Gastroesophageal sphincter (tissue), 4 donors: ENCODE results near the gene AHRR. TPM values are rescaled to one million over a fixed set of nuclear protein-coding genes. Genes with fewer than 3 reads are reported as not detected.
"Not testable (repeated sequence)": the region's sequence is repeated elsewhere in the genome, so short reads cannot be mapped to it uniquely, and the experiment has no call there.

Source experiments
- ATAC-seq: fragments of 150-250 bp; one replicate; pipeline ENCODE4 v1.9.1; 2016; ENCODE audit warnings: mild to moderate bottlenecking, moderate library complexity
- H3K27ac ChIP-seq, 4 donors: fragments of 200-600 bp; sonication (generic) in 3 of 4; 1 replicate in 3 of 4; 2 replicates in 1 of 4; pipeline ENCODE4 v1.5.1; 2016 to 2019
- H3K27me3 ChIP-seq: fragments of 200-600 bp; sonication (generic); one replicate; pipeline ENCODE4 v1.5.1; 2019
- H3K36me3 ChIP-seq, 2 donors: fragments of 200-600 bp; sonication (generic); one replicate each; pipeline ENCODE4 v1.5.1; 2019; ENCODE audit warnings: control low read depth in 1 of 2
- H3K4me1 ChIP-seq, 3 donors: fragments of 200-600 bp; sonication (generic); 1 replicate in 2 of 3; 2 replicates in 1 of 3; pipeline ENCODE4 v1.5.1; 2016 to 2019; ENCODE audit warnings: control low read depth in 2 of 3
- H3K4me3 ChIP-seq, 2 donors: fragments of 200-600 bp; sonication (generic); one replicate each; pipeline ENCODE4 v1.5.1; 2019; ENCODE audit warnings: mild to moderate bottlenecking in 1 of 2, moderate library complexity in 1 of 2
- H3K9me3 ChIP-seq, 3 donors: fragments of 200-600 bp; sonication (generic); one replicate each; pipeline ENCODE4 v1.5.1; 2017 to 2019; ENCODE audit warnings: control low read depth in 2 of 3
- CTCF ChIP-seq, 4 experiments: fragments of 200-600 bp in 2 of 4; fragments of 450-650 bp in 2 of 4; sonication (generic) in 1 of 4; IDR thresholded peaks; one replicate each; pipeline ENCODE4 v1.5.1; 2017 to 2019; ENCODE audit warnings: antibody characterized with exemption in 4 of 4, mild to moderate bottlenecking in 2 of 4, moderate library complexity in 2 of 4
- EP300 ChIP-seq: sonication (generic); formaldehyde crosslinking; IDR thresholded peaks from one replicate; pipeline ENCODE4 v1.6.1; 2017; ENCODE audit warnings: antibody characterized with exemption, mild to moderate bottlenecking
- POLR2A ChIP-seq, 2 donors: fragments of 450-650 bp; IDR thresholded peaks; one replicate each; pipeline ENCODE4 v1.6.1; 2017; ENCODE audit warnings: antibody characterized with exemption in 2 of 2, mild to moderate bottlenecking in 2 of 2, moderate library complexity in 1 of 2
- POLR2AphosphoS5 ChIP-seq: sonication (generic); formaldehyde crosslinking; IDR thresholded peaks from one replicate; pipeline ENCODE4 v1.6.1; 2017; ENCODE audit warnings: antibody characterized with exemption
- WGBS, 2 donors: methylation state at CpG; one replicate each; pipeline ENCODE4 v1.1.5; 2018; ENCODE audit warnings: low coverage in 1 of 2; 5-methylcytosine and 5-hydroxymethylcytosine counted together
- total RNA-seq, 4 donors: library from RNA; depleted of rRNA; stranded (reverse); fragments of >200 nt; gene quantifications; one replicate each; pipeline ENCODE4 v1.1.0, GENCODE V29; 2016

AHRR gene
- total RNA-seq, 4 donors from 2014 or later, result 0.15 to 1.7 (median 0.45) TPM

GRCh38 chr5:485113-485945 is 163.8 kb downstream of the AHRR start:
- H3K9me3 ChIP-seq, result no peaks in the 10 kb centered on the region
- 41% methylated on average over 6 of the region's 29 CpGs; no CpG with 5 or more reads in 1 of the 2 donors for WGBS, 2 donors
- H3K27me3 ChIP-seq, result peaks cover 85% of the 10 kb centered on the region
- no peak overlapping the region for H3K27ac ChIP-seq
- H3K4me1 ChIP-seq, result no peaks in the 10 kb centered on the region
- H3K36me3 ChIP-seq, result no peaks in the 10 kb centered on the region
- TF ChIP-seq EP300 (no peak), POLR2A (IDR thresholded peaks at IDR 0.05) (no peak), POLR2AphosphoS5 (no peak)
- no peak for ATAC-seq
- H3K4me3 ChIP-seq, result no peak overlapping the region

- Histone ChIP-seq H3K27me3 (peaks cover 85% of the 10 kb centered on the region), H3K9me3 (no peaks in the 10 kb centered on the region), H3K4me3 (no peak overlapping the region), H3K27ac (no peak overlapping the region), H3K36me3 (no peaks in the 10 kb centered on the region), H3K4me1 (no peaks in the 10 kb centered on the region)
- TF ChIP-seq CTCF (IDR thresholded peaks at IDR 0.05) (no peak), POLR2AphosphoS5 (no peak), POLR2A (IDR thresholded peaks at IDR 0.05) (no peak), EP300 (no peak)
- no peak for ATAC-seq
- 52 to 80% methylated on average over 1 to 6 of the region's 23 CpGs for WGBS, 2 donors
Observed at GRCh38 chr5:485946-486491, 164.5 kb downstream of the AHRR start.

GRCh38 chr5:486597-486996 is 165.1 kb downstream of the AHRR start:
- no CpG with 5 or more reads among the region's 22 CpGs for WGBS, 2 donors
- H3K9me3 ChIP-seq, H3K36me3 ChIP-seq, H3K27ac ChIP-seq, H3K4me1 ChIP-seq, H3K4me3 ChIP-seq, ATAC-seq: not testable (repeated sequence)
- H3K27me3 ChIP-seq, result peaks cover 85% of the 10 kb centered on the region

Other genes starting within 250 kb of the AHRR start
- gene PLEKHG4B, start 229.5 kb upstream of the AHRR start, total RNA-seq, result under 1 TPM in 3 of 4 donors, not detected in 1; under 0.01 to 0.66 (median 0.15) TPM
- gene LRRC14B, start 130.2 kb upstream of the AHRR start, total RNA-seq, result not detected
- gene CCDC127, start 103.6 kb upstream of the AHRR start, total RNA-seq, result 10 to 100 TPM in 1 of 4 donors, 1 to 10 TPM in 3; 6.5 to 11.7 (median 8.2) TPM
- gene SDHA, start 103.4 kb upstream of the AHRR start, total RNA-seq, result 100 to 1,000 TPM in 2 of 4 donors, 10 to 100 TPM in 2; 85.8 to 149 (median 110) TPM
- 10 to 100 TPM; 62.0 to 82.3 (median 66.8) TPM for gene PDCD6, start 50.1 kb upstream of the AHRR start, total RNA-seq
- gene EXOC3, start 121.5 kb downstream of the AHRR start, total RNA-seq, result 10 to 100 TPM; 46.4 to 92.7 (median 60.3) TPM
- 1 to 10 TPM; 2.6 to 3.9 (median 2.8) TPM for gene SLC9A3, start 202.7 kb downstream of the AHRR start, total RNA-seq